ENCODE results near the gene UMAD1.

Gene UMAD1

DNA sequence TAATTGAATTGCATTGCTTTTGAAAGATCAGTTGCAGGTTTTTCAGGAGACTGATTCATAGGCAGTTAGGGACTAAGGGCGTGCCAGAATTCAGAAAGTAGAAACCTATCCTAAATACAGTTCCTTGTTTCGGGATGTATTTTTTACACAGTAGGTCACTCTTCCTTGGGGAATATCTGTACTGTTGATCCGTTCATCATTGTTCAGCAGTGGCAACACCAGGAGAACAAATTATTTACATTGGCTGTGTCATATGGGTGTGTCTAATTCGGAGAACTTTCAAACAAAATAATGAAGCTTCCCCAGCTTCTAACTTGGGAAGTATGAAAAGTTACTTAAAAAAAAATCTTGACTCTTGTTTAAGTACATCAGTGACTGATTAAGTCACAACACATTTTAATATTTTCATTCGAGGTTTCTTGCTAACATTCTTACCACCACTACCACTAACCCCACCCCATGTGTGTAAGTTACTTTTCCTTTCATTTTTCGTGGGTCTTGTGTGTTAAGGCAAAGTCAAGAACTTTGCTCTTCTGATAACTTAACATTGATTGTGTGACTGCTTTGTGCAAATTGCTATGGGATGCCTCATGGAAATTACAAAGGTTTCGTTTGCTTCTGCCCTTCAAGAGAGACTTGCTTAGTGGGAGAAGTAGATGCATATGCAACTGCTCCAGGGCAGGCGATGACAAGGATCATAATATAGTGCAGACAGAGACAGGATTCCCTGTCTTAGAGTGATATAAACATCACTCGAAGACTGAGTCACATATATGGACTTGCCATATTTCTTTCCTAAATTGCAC, 121.6 kb downstream of the UMAD1 start:
- TF ChIP-seq TAF1 (IDR thresholded peaks at IDR 0.05; ENCODE audit: borderline replicate concordance, insufficient read depth, low read length) (no peak), SIN3A (IDR thresholded peaks at IDR 0.05; ENCODE audit: borderline replicate concordance, insufficient read depth, low read length) (no peak), POLR2AphosphoS5 (IDR thresholded peaks at IDR 0.05; ENCODE audit: low read depth, low read length) (no peak), FOXP2 (optimal IDR thresholded peaks at IDR 0.05; ENCODE audit: borderline replicate concordance, extremely low read depth, extremely low read length, insufficient read depth) (no peak)
- TF ChIP-seq, protein P1, sequence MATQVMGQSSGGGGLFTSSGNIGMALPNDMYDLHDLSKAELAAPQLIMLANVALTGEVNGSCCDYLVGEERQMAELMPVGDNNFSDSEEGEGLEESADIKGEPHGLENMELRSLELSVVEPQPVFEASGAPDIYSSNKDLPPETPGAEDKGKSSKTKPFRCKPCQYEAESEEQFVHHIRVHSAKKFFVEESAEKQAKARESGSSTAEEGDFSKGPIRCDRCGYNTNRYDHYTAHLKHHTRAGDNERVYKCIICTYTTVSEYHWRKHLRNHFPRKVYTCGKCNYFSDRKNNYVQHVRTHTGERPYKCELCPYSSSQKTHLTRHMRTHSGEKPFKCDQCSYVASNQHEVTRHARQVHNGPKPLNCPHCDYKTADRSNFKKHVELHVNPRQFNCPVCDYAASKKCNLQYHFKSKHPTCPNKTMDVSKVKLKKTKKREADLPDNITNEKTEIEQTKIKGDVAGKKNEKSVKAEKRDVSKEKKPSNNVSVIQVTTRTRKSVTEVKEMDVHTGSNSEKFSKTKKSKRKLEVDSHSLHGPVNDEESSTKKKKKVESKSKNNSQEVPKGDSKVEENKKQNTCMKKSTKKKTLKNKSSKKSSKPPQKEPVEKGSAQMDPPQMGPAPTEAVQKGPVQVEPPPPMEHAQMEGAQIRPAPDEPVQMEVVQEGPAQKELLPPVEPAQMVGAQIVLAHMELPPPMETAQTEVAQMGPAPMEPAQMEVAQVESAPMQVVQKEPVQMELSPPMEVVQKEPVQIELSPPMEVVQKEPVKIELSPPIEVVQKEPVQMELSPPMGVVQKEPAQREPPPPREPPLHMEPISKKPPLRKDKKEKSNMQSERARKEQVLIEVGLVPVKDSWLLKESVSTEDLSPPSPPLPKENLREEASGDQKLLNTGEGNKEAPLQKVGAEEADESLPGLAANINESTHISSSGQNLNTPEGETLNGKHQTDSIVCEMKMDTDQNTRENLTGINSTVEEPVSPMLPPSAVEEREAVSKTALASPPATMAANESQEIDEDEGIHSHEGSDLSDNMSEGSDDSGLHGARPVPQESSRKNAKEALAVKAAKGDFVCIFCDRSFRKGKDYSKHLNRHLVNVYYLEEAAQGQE (IDR thresholded peaks at IDR 0.05; ENCODE audit: insufficient read depth in 1 of 2, low read depth in 2 of 2, low read length in 2 of 2) = no peak

DNA sequence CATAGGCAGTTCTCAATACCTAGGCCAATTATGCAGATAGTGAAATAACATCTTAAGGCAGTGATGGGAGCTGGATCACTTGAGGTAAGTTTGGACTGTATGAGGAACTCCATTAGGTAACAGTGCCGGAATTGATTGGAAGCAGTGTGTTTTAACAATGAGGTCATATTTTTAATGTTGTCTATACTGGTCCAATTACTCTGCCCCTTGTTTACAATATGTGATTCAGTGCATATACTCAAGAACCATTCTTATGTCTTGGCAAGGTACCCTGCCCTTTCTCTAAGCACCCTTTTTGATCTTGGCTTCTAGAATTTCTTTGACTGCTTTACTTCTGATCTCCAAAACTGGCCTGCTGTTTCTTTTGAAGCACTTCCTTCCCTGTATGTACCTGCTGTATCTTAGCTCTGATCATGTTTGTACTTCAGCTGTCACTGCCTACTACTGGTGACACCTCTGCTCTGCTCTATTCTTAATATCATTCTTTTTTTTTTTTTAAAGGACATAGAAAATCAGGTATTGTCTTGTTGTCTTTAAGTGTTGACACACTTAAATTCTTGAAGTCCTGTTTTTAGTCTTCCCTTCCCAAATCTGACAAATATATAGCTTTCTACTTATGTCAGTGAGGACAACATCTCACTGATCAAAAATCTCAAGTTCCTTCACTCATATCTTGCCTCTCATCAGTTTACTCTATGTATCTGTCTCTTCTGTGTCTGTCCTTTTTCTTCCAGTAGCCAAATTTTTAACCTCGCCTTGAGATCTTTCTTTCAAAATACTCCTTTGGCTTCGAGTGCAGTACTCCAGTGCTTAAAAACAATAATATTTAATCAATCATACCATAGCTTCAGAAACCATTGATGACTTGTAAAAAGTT, 124.2 kb downstream of the UMAD1 start:
- TF ChIP-seq POLR2AphosphoS5 (IDR thresholded peaks at IDR 0.05; ENCODE audit: low read depth, low read length) = no peak
- TF ChIP-seq TAF1 (IDR thresholded peaks at IDR 0.05; ENCODE audit: borderline replicate concordance, insufficient read depth, low read length) = no peak
- no peak for TF ChIP-seq SIN3A (IDR thresholded peaks at IDR 0.05; ENCODE audit: borderline replicate concordance, insufficient read depth, low read length)
- no peak for TF ChIP-seq FOXP2 (optimal IDR thresholded peaks at IDR 0.05; ENCODE audit: borderline replicate concordance, extremely low read depth, extremely low read length, insufficient read depth)
- TF ChIP-seq, protein P1 (IDR thresholded peaks at IDR 0.05; ENCODE audit: insufficient read depth in 1 of 2, low read depth in 2 of 2, low read length in 2 of 2) = no peak

DNA sequence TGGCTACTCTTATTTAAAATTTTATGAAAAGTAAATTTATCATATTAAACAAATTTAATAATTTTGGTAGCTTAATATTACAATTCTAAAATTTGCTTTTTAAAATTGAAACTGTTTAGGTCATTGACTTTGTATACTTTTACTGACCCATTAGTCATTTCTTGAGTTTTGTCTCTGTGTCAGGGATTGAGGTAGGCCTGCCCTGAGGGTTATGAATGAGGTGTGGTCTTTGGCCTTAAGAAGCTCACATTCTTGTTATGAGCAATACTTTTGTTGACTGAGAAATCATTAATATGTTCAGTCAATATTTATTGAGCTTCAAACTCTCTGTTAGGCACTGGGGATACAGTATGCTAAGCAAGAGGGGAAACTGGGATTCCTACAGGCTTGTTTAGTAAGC, 124.9 kb downstream of the UMAD1 start:
- TF ChIP-seq TAF1 (IDR thresholded peaks at IDR 0.05; ENCODE audit: borderline replicate concordance, insufficient read depth, low read length) = no peak

DNA sequence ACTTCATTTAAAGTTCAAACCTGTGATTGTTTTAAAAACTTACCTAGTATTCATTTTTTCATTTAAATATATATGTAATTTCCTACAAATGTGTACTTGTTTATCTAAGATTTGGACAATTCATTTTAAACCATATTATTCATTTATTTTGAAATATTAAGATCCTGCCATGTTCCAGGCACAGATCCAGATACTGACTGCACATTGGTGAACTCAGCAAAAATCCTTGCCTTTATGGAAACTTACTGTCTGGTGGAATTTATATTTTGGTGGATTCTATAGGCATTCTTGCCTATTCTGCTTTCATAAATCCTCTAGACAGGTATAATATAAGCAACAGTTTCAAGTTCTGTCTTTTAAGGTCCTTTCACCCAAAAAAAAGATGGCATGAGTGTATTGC, 126.1 kb downstream of the UMAD1 start:
- TF ChIP-seq POLR2AphosphoS5 (IDR thresholded peaks at IDR 0.05; ENCODE audit: low read depth, low read length) (no peak), TAF1 (IDR thresholded peaks at IDR 0.05; ENCODE audit: borderline replicate concordance, insufficient read depth, low read length) (no peak), FOXP2 (optimal IDR thresholded peaks at IDR 0.05; ENCODE audit: borderline replicate concordance, extremely low read depth, extremely low read length, insufficient read depth) (no peak), SIN3A (IDR thresholded peaks at IDR 0.05; ENCODE audit: borderline replicate concordance, insufficient read depth, low read length) (no peak)
- TF ChIP-seq, protein P1 (IDR thresholded peaks at IDR 0.05; ENCODE audit: insufficient read depth in 1 of 2, low read depth in 2 of 2, low read length in 2 of 2) = no peak

DNA sequence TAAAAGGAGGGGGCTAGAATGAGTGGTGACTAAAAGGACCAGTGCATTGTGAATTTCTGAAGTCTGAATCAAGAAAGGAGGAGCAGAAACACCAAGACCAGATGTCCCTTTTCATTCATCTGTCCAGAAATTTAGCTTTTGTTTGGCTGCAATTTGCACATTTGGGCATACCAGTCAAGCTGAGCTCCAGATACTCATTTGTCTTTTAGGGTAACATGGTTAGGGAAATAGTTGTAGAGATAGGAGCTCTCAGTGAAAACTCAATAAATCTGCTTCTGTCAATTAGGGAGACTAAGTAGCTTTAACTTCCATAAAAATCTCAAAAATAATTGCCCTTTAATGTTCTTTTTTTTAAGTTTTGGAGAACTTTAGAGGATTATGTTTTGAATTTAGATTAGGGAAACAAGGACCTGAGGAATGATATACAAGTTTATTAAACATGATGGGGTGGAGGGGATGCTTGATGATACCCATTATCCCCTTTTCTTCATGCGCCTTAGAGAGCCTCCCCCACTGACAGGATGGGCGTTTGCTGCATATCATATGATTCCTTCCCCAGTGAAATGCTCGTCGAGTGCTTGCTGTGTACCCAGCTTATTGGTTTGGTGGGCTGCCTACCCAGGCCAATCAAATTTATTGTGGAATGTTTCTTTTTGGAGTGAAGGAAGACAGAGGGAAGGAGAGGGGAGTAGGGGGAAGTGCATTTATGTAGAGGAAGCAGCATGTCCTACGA, 128.6 kb downstream of the UMAD1 start:
- no peak for TF ChIP-seq FOXP2 (optimal IDR thresholded peaks at IDR 0.05; ENCODE audit: borderline replicate concordance, extremely low read depth, extremely low read length, insufficient read depth)
- no peak for TF ChIP-seq POLR2AphosphoS5 (IDR thresholded peaks at IDR 0.05; ENCODE audit: low read depth, low read length)
- TF ChIP-seq SIN3A (IDR thresholded peaks at IDR 0.05; ENCODE audit: borderline replicate concordance, insufficient read depth, low read length) = no peak
- no peak for TF ChIP-seq TAF1 (IDR thresholded peaks at IDR 0.05; ENCODE audit: borderline replicate concordance, insufficient read depth, low read length)
- TF ChIP-seq, protein P1 (IDR thresholded peaks at IDR 0.05; ENCODE audit: insufficient read depth in 1 of 2, low read depth in 2 of 2, low read length in 2 of 2) = no peak
